ENCODE results near the gene ISG20L2.

The ISG20L2 gene

GRCh38 chr1:156682166-156682890 is 46.2 kb downstream of the ISG20L2 start:
- no peak for DNase-seq

GRCh38 chr1:156681196-156681960 is 47.2 kb downstream of the ISG20L2 start:
- no peak for DNase-seq

GRCh38 chr1:156680056-156680455 is 48.5 kb downstream of the ISG20L2 start:
- no peak for DNase-seq

- DNase-seq, result peak; percentile 43
Measured at GRCh38 chr1:156677616-156678596, 50.7 kb downstream of the ISG20L2 start.

DNA sequence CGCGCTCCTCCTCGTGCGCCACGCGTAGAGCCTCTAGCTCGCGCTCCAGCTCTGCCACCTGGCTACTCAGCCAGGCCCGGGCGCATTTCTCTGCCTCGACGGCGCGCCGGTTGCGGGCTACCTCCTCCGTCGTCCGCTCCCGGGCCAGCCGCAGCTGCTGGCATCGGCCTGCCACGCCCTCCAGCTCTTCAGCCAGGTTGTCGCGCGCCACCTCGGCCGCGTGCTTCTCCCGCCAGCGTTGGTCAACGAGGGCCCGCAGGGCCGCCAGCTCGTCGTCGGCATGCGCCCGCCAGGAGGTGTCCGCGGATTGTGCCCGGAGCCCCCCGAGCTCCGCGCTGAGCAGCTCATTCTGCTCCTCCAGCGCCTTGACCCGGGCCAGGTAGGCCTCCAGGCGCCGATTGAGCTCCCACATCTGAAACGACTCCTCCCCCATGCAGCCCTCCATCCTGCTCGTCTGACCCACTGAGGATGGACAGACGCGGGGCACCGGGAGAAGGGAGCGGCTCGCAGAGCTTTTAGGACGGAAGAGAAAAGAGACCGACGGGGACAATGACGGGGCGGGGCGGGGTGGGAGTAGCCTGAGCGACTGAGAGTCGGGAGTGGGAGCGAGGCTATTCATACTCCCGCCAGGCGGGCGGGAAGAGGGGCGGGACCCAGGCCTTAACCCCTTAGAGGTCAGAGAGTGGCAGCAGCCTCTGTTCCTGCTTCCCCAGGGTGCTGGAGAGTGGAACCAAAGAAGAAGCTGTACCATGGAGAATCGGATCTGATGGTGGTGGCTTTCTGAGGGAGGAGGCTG is 51.5 kb downstream of the ISG20L2 start, which contains the start of gene NES:
Gene NES (minus strand): TSS at position 588 of the 796 bp plus-strand sequence. CDS start 143 bp downstream, at position 445.
- no peak for DNase-seq

- DNase-seq, result no peak
Measured at GRCh38 chr1:156676114-156676819, 52.3 kb downstream of the ISG20L2 start.

DNA sequence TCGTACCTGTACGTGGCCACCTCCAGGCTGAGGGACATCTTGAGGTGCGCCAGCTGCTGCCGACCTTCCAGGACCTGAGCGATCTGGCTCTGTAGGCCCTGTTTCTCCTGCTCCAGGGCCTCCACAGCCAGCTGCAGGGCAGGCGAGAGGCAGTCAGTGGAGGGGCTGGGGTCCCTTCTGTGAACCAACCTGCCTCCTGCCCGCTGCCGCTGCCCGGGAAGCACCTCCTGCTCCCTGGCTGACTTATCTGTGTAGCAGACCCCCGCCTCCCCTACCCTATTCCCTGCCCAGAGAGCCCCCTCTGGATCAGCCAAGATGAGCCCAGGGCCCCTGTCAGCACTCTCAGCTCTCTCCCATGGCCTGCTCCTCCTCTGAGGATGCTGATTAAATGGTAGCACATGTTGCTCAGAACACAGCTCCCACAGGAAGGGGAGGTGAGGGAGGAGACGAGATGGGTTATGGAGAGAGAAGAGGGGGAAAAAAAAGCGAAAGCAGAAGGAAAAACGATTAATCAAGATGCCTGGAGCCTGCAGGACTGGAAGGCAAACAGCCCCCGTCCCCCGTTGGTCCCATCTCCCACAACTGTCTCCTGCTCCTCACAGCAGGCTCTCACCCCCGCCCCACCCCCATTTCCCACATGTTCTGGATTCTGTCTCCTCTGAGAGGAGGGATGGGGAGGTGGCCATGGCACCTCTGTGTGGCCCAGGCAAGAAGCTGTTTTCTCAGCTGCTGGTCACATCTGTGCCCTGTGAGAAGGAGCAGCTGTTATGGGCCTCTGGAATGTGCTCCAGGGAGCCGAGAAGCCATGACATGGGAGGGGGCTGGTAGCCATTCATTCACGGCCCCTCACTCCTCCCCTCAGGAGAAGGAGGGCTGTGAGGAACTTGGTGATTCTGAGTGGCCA is 53.1 kb downstream of the ISG20L2 start:
- no peak for DNase-seq

DNA sequence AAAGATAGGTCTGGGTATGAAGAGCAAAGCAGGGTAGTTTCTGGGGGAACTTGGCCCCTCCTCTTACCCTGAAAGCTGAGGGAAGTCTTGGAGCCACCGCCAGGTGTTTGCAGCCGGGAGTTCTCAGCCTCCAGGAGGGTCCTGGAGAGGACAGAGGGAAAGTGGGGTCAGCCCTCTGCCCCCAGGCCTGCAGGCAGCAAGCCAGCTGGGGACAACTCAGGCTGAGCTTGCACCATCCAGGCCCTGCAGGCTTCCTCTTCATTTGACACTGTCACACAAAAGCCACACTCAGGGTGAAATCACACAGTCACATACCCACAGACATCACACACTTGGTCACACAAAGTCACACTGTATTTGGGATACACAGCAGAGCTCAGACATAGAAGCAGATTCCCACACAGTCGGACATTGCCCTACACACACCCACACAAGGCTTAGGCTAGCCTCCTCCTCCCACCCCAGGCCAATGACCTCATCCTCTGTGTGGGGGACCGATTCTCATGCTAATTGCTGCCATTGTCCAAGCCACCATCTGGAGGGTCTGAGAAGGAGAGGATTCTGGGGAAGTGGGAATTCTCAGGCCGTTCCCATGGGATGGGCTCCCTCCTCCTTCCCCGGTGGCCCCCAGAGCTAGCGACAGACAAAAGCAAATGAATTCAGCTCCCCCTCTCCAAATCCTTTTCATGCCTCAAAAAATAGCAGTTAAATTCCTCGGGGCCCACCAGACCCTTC is 55.0 kb downstream of the ISG20L2 start:
- DNase-seq, result no peak
